ENCODE measurements around the gene TRIP12. TPM values are rescaled to one million over a fixed set of nuclear protein-coding genes. Genes with fewer than 3 reads are reported as not detected.
"Not testable (repeated sequence)": the region's sequence is repeated elsewhere in the genome, so short reads cannot be mapped to it uniquely, and the experiment has no call there.

TRIP12 gene
- total and polyA plus RNA-seq, 2 donors (not counting 1 experiment from before 2014, with no cell fraction given), result 30.9 to 274 TPM

- H3K4me1 ChIP-seq (ENCODE audit: control insufficient read depth in 2 of 2, insufficient read depth in 2 of 2, low read length in 2 of 2), result peaks cover 0 to 2% of the 10 kb centered on the region in 2 donors
- ChIA-PET CTCF (no interaction called here), POLR2A (no interaction called here)
- no peak overlapping the region for H3K27ac Mint-ChIP-seq
- no peak for DNase-seq
- H3K27ac ChIP-seq (ENCODE audit: low read length in 2 of 2), result no peak overlapping the region
- TF ChIP-seq EZH2 (IDR thresholded peaks at IDR 0.05; ENCODE audit: borderline replicate concordance, insufficient read depth, low read depth, low read length, poor library complexity, severe bottlenecking) (no peak), CTCF (IDR thresholded peaks at IDR 0.05) (no peak)
- 100% methylated on average over 1 of the region's 3 CpGs for WGBS (ENCODE audit: insufficient coverage)
- H3K27me3 Mint-ChIP-seq, result no peaks in the 10 kb centered on the region
- H3K4me1 Mint-ChIP-seq, result peaks cover 33% of the 10 kb centered on the region
- no peak overlapping the region for H3K4me2 ChIP-seq (replicated peaks; ENCODE audit: low read depth, low read length, poor library complexity, severe bottlenecking)
- H3K79me2 ChIP-seq (ENCODE audit: control insufficient read depth, insufficient read depth, low read length), result peaks cover 99% of the 10 kb centered on the region
- no peak overlapping the region for H3K9ac ChIP-seq (ENCODE audit: low read length)
- ATAC-seq (ENCODE audit: low read depth), result no peak
- no peak overlapping the region for H3K4me3 Mint-ChIP-seq
- H3K27me3 ChIP-seq (replicated peaks in 1 of 4; ENCODE audit: control extremely low read depth in 1 of 4, control insufficient read depth in 3 of 4, insufficient read depth in 4 of 4, low read length in 3 of 4), result no peaks in the 10 kb centered on the region
- intact Hi-C loops (cut with micrococcal nuclease), result no loop called here
- H4K20me1 ChIP-seq (ENCODE audit: control insufficient read depth, insufficient read depth, low read length, poor library complexity, severe bottlenecking), result peaks cover 59% of the 10 kb centered on the region
- peaks cover 0 to 13% of the 10 kb centered on the region in 2 experiments for H3K36me3 ChIP-seq (replicated peaks in 1 of 2; ENCODE audit: control extremely low read depth in 1 of 2, control insufficient read depth in 1 of 2, extremely low read depth in 1 of 2, insufficient read depth in 2 of 2, low read length in 1 of 2)
- H3K9me3 Mint-ChIP-seq (ENCODE audit: insufficient read depth), result no peaks in the 10 kb centered on the region
- no peak overlapping the region for H2AFZ ChIP-seq (ENCODE audit: insufficient read depth, low read depth, low read length, poor library complexity, severe bottlenecking)
- no peak overlapping the region for H3K4me3 ChIP-seq (ENCODE audit: control extremely low read depth in 1 of 5, extremely low read depth in 1 of 5, insufficient read depth in 1 of 5, low read depth in 2 of 5, low read length in 4 of 5)
- H3K9me3 ChIP-seq (ENCODE audit: control extremely low read depth in 1 of 3, control insufficient read depth in 2 of 3, insufficient read depth in 1 of 3, low read length in 2 of 3), result no peaks in the 10 kb centered on the region
Measured at GRCh38 chr2:229901819-229902218, 20.0 kb downstream of the TRIP12 start.

- H3K27ac ChIP-seq (ENCODE audit: low read length in 2 of 2); H3K4me3 ChIP-seq (ENCODE audit: control extremely low read depth in 1 of 5, extremely low read depth in 1 of 5, insufficient read depth in 1 of 5, low read depth in 2 of 5, low read length in 4 of 5); H3K4me2 ChIP-seq (replicated peaks; ENCODE audit: low read depth, low read length, poor library complexity, severe bottlenecking); ATAC-seq (ENCODE audit: low read depth); H3K9me3 Mint-ChIP-seq (ENCODE audit: insufficient read depth); H3K27me3 ChIP-seq (replicated peaks in 1 of 4; ENCODE audit: control extremely low read depth in 1 of 4, control insufficient read depth in 3 of 4, insufficient read depth in 4 of 4, low read length in 3 of 4); H3K4me1 ChIP-seq (ENCODE audit: control insufficient read depth in 2 of 2, insufficient read depth in 2 of 2, low read length in 2 of 2); intact Hi-C loops (cut with micrococcal nuclease); H2AFZ ChIP-seq (ENCODE audit: insufficient read depth, low read depth, low read length, poor library complexity, severe bottlenecking); CTCF ChIA-PET; H3K27ac Mint-ChIP-seq; DNase-seq; H3K9me3 ChIP-seq (ENCODE audit: control extremely low read depth in 1 of 3, control insufficient read depth in 2 of 3, insufficient read depth in 1 of 3, low read length in 2 of 3); POLR2A ChIA-PET; H3K4me3 Mint-ChIP-seq; H3K27me3 Mint-ChIP-seq; H3K9ac ChIP-seq (ENCODE audit: low read length): not testable (repeated sequence)
- H4K20me1 ChIP-seq (ENCODE audit: control insufficient read depth, insufficient read depth, low read length, poor library complexity, severe bottlenecking), result peaks cover 59% of the 10 kb centered on the region
- 67% methylated on average over 5 of the region's 9 CpGs for WGBS (ENCODE audit: insufficient coverage)
- H3K4me1 Mint-ChIP-seq, result peaks cover 39% of the 10 kb centered on the region
- H3K36me3 ChIP-seq (replicated peaks in 1 of 2; ENCODE audit: control extremely low read depth in 1 of 2, control insufficient read depth in 1 of 2, extremely low read depth in 1 of 2, insufficient read depth in 2 of 2, low read length in 1 of 2), result peaks cover 0 to 13% of the 10 kb centered on the region in 2 experiments
- peaks cover 99% of the 10 kb centered on the region for H3K79me2 ChIP-seq (ENCODE audit: control insufficient read depth, insufficient read depth, low read length)
Measured at GRCh38 chr2:229900514-229900913, 21.3 kb downstream of the TRIP12 start.
